SKM-1 (cell line): ENCODE results near the gene LRRC18.

Experiments
- DNase-seq: peaks from one replicate; lab custom pipeline; 2025; ENCODE audit not compliant: unreplicated experiment; lab: John Stamatoyannopoulos, UW

Gene LRRC18

GRCh38 chr10:48883701-48884100, 55.9 kb downstream of the LRRC18 start:
- no peak for DNase-seq

- no peak for DNase-seq
Measured at GRCh38 chr10:48882881-48883280, 56.8 kb downstream of the LRRC18 start.

GRCh38 chr10:48881937-48882336, 57.7 kb downstream of the LRRC18 start:
- DNase-seq: no peak

GRCh38 chr10:48880016-48880705, 59.5 kb downstream of the LRRC18 start:
- no peak for DNase-seq

- no peak for DNase-seq
Measured at GRCh38 chr10:48879451-48879850, 60.2 kb downstream of the LRRC18 start.

GRCh38 chr10:48878091-48878490, 61.5 kb downstream of the LRRC18 start:
- DNase-seq: no peak

- DNase-seq: no peak
Measured at GRCh38 chr10:48872234-48872633, 67.4 kb downstream of the LRRC18 start.
